ENCODE measurements around the gene LCE1A.

The LCE1A gene, protein sequence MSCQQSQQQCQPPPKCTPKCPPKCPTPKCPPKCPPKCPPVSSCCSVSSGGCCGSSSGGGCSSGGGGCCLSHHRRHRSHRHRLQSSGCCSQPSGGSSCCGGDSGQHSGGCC

DNA sequence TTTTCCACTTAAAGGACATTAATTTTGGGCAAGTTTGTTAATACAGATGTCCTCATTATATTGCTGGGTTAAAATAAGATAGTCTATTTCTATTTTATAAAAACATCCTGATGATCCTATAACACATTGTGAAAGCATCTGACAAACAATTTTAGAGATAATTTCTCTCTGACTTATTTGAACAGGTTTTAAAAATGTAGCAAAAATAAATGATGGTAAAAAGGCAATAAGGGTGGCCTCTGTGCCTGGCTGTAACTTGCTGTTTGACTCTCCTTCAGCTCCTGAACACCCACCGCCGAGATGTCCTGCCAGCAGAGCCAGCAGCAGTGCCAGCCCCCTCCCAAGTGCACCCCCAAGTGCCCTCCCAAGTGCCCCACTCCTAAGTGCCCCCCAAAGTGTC is at the start of gene LCE1A:
LCE1A (plus strand) TSS at position 301 of the 400 bp plus-strand sequence; CDS start at position 301, 0 bp downstream.
- DNase-seq = no peak

DNA sequence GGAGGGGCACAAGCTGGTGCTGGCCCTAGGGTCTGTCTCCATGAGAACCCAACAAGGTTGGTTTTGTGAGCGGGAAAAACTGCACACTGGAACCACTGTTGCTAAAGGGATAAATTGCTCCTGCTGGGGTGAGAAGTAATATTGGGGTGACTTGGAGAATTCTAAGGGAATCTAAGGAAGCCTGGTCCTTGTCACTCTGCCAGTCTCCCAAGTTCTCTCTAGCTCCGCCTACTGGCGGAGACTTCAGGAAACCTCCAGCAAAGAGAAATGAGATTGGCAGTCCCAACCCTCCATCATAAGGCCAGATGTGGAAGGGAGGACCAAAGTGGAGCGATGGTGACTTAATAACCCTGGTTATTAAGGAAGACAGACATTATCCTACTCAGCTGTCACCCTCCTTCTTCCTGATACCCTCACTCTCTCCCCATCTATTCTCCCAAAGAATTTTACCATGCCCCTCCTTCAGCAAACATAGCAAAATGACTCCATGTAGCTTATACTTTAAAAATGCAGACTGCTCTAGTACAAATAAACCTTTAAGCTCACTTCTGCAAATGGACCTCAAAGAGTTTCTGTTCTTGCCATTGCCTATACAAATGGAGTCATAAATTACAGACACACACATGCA is 49.6 kb upstream of the LCE1A start:
- DNase-seq = no peak

DNA sequence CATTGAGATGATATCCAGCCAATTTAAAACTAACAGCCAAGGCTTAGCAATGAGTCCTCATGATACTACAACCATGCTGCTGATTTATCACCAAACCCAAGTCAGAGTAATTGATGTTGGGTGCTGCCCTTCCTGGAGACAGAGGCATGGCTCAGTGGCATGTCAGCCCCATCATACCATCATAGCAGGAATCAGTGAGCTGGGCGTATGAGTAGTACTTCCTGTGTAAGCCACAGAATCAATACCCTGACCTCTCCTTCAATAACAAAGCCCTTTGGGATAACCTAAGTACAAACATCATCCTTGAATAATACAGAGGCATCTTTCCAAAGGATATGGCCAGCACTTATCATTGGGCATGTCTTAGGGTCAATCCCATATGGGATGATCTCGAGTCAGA is 44.2 kb upstream of the LCE1A start:
- DNase-seq = no peak

DNA sequence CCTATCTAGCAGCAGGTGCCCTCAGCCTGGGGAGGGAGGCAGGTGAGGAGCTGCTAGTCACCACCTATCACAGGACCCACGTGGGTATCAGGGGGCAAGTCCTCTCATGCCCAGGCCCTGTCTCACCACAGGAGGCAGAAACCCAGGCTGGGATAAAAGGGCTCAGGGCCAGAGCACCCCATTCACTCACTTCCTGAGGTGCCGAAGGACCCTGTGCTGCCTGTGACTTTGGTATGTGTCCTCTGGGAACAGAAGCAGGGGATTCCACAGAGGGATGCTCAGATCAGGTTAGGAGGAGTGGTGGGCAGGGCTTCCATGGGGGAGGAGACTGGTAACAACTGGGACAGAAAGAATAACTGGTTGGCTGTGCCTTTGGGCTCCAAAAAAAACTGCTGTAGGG is 41.2 kb upstream of the LCE1A start, which contains the start of gene LCE1E:
LCE1E (plus strand) TSS at position 181 of the 400 bp plus-strand sequence. CDS start 1,043 bp downstream, outside the sequence.
- DNase-seq = no peak

DNA sequence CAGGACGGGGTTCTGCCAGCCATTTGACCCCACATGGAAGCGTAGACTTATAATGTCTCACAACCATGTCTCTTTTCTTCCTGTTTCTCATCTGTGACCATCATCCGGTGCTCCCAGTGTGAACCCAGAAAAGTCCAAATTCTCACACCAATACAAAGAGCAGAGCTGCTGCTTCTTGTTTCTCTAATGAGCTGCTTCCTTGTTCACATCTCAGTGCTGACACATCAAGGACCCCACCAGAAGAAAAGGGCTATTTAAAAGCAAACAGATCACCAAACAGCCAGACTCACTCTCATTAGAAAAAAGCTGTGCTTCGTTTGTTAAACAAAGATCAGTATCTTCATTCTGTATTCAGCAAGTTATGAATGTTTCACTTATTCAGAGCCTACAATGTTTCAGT is 31.6 kb upstream of the LCE1A start:
- no peak for DNase-seq

DNA sequence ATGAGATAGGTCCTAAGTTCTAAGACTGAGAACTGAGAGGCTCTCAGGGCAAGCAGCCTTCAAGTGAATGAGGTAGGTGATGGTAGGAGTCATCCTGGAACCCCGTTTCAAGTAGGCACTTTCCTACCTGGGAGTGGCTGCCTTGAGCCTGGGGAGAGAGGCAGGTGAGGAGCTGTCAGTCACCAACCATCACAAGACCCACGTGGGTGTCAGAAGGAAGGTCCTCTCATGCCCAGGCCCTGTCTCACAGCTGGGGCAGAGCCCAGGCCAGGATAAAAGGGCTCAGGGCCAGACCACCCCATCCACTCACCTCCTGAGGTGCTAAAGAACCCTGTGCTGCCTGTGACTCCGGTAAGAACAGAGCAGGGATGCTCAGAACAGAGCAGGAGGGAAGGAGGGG is 30.9 kb upstream of the LCE1A start, which contains the start of gene LCE1D:
LCE1D (plus strand) TSS at position 301 of the 400 bp plus-strand sequence. CDS start 1,074 bp downstream, outside the sequence.
- DNase-seq = no peak

DNA sequence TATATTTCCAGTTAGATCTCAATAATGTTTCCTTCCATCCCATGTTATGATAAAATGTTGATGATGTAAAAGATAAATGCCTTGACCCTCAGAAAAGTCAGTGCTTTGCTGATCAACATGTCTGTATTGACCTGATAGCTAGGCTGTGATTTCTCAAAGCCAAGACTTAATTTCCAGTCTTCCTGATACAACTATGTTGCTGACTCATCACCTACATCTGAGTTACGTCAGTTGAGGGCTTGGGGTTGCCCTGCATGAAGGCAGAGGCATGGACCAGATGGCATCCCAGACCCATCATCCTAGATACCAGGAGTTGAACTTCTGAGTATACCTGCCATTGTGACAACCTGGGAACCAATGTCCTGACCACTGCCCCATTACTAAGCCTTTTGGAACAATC is 25.9 kb upstream of the LCE1A start:
- DNase-seq = no peak

DNA sequence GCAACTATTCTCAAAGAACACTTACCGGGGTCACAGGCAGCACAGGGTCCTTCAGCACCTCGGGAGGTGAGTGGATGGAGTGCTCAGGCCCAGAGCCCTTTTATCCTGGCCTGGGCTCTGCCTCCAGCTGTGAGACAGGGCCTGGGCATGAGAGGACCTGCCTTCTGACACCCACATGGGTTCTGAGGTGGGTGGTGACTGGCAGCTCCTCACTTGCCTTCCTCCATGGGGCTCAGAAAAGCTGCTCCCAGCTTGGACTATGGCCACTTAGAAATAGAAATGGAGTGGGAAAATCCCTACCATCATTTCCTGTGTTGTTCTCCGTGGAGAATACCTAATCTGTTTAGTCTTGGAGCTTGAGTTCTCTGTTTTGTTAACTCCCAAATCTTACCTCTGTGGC is 20.7 kb upstream of the LCE1A start, which contains the start of gene LCE1C:
LCE1C (minus strand) TSS at position 76 of the 400 bp plus-strand sequence. CDS start 1,173 bp downstream, outside the sequence.
- DNase-seq = no peak

DNA sequence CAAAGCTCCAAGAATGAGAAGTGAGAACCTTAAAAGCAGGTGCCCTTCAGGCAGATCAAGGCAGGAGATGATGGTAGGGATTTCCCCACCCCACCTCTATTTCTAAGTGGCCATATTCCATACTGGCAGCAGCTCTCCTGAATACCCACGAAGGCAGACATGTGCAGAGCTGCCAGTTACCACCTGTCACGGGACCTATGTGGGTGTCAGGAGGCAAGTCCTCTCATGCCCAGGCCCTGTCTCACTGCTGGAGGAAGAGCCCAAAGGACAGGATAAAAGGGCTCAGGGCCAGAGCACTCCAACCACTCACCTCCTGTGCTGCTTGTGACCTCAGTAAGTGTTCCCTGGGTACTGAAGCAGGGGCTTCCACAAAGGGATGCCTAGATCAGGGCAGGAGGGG is 16.2 kb upstream of the LCE1A start:
- DNase-seq = no peak

DNA sequence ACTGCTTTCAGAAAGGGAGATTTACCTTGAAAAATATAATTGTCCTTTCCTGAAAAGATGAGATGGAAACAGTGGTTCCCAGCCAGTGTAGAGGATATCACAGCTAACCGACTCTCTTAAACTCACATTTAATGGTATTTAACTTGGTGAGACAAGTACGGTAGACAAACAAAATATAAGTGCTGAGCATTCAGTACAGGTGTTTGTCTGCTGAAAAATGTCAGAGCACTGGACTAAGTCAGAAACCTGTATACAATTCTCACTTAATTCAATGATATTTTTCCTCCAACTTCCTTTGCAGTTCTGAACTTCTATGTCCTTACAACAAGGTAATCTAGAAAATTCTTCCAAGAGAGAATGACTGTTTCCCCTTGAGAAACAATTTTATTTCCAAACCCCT is 15.6 kb upstream of the LCE1A start, which contains the start of gene LCE1B:
LCE1B (plus strand) TSS at position 301 of the 400 bp plus-strand sequence. CDS start 476 bp downstream, outside the sequence.
- DNase-seq = no peak

DNA sequence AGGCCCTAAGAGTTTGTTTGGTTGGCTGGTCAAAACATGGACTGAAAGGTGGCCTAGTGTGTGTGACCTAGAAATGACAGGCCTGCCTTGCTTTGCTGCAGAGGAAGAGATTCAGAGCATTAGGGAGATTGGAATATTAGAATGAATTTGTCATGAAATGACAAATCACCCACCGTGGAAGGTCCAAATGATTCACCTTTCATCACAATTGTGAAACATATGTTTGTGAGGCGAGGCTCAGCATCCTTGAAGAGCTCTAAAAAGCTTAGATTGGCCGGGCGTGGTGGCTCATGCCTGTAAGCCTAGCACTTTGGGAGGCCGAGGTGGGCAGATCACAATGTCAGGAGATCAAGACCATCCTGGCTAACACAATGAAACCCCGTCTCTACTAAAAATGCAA is 10.0 kb upstream of the LCE1A start:
- DNase-seq = no peak

DNA sequence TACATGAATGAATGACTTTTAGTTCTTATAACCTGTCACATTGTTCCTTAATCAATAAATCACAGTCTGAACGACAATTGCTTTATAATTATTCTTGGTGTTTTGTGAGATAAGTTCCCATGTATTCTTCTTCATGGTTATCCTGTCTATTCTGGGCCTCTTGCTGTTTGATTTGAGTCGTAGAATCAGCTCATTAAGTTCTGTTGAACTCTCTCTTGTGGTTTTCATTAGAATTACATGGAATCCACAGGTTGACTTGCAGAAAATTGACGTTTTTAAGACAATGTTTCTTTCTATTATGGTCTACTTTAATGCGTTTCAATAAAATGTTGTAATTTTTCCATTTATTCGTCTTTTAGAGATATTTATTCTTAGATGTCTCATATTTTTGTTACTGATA is 4.0 kb upstream of the LCE1A start:
- no peak for DNase-seq

DNA sequence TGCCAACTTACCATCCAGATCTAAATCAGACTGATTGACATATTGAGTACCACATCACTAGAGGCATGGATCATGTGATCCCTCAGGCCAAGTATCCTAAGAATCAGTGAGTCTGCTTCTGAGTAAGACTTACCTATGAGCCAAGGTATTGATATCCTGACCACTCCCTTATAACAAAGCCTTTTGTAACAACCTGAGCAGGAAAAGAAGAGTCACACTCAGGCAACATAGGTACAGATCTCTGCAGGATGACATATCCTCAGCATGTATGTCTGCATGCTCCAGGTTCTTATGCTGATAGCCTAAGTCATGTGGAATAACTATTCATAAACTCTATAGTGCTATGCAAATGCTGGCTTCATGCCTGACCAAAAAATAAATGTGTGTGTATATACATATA is 2.3 kb upstream of the LCE1A start:
- DNase-seq = no peak

DNA sequence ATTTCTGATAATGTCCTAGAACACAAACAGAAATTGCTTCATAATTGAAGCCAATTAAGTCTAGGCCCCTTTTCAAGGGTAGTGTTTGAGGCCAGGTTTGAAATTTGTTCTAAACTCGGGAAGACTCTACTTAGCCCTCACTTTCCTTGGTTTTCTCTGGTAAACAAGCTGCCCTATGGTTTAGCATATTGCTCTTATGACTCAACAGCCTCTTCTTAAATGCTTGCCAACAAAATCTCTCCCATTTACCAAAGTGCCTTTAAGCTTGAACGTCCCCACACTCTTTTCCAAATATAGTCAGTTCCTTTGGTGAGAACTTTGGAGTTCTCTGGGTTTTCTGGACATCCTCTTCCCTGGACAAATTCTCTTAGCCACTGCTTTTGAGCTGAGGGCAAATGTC is 9.6 kb downstream of the LCE1A start:
- DNase-seq = no peak

DNA sequence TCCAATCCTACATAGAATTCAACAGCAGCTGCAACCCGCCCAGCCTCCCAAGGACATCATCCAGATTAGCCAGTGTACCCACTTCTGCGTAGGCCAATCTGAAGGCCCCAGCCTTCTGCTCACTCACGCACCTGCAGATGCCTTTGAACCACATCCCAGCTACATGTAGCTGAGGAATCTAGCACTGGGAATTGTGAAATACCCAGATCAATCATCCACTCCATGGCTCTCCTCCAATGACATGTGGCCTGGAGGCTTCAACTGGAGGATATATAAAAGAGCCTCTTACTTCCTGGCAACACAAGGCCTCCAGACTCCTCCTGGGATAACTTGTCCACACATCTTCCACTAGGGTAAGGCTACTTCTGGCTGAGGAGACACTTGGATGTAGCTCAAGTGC is 15.3 kb downstream of the LCE1A start, which contains the start of gene LCE6A:
LCE6A (plus strand) TSS at position 301 of the 400 bp plus-strand sequence. CDS start 665 bp downstream, outside the sequence.
- no peak for DNase-seq

DNA sequence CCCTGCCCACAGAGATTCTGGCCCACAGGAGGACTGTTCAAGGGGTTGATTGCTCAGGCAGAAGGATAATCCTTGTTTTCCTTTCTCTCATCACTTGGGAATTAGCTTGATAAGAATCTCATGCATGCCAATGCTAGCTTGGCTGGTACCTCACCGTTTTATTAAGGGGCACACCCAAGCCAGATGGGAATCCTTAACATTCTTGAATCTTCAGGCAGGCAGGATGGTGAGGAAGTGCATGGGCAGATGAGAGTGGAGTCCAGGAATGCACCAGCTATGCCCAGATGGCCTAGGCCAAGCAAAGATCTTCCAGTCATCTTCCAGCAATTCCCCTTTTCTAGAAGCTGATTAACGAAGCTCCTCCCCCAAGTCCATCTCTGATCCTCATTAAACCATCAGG is 28.4 kb downstream of the LCE1A start:
- DNase-seq = no peak

DNA sequence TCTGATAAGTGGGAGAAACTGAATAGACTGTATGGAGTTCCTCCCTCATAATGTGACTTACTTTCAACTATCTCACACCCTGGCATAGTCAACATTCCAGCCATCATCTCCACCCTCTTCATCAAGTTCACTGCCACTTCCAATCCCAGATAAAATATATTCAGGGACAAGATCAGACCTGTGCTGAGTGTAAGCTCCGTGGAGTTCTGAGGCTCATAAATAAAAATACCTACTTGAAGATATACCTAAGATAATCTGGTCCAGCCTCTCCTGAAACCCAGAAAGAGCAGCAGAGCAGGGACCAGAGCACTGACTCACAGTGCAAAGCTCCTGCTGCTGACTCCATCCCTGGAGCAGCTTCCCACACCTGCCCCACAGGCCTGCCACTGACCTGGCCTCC is 30.8 kb downstream of the LCE1A start:
- no peak for DNase-seq

DNA sequence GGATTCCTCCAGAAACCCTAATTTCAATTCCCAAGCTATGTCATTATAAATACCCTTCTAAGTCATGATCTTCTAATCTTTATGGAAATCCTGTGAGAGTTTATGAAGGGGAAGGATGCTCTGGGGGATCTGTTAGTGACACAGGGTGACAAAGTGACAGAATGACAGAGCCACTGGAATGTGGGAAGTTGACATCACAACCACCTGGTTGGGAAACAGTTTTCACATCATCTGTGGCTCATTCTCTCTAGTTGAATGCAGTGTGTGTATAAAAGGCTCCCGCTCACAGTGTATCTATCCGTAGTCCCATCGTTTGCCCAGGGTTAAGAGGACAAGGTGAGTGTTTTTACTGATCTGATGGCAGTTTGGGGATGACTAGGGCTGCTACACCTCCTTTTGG is 32.4 kb downstream of the LCE1A start, which contains the start of gene LCE7A:
LCE7A (plus strand) TSS at position 301 of the 400 bp plus-strand sequence. CDS start 702 bp downstream, outside the sequence.
- no peak for DNase-seq

DNA sequence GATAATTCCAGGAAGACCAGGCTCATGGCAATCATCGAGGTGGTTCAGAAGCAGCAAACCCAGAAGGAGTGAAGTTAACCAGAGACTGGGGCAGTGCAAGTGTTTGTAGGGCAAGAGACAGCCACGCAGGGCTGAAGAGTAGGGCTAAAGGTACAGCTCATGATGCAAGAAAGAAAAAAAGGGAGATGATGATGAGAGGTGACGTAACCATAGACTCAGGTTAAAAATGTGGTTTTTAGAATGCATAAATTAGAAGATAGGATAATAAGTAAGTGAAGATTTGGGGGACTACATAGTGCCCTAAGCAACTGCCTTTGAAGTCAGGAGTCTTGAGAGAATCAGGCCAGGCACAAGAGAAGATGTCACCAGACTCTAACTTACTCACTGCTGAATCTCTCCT is 32.9 kb downstream of the LCE1A start:
- DNase-seq = no peak

DNA sequence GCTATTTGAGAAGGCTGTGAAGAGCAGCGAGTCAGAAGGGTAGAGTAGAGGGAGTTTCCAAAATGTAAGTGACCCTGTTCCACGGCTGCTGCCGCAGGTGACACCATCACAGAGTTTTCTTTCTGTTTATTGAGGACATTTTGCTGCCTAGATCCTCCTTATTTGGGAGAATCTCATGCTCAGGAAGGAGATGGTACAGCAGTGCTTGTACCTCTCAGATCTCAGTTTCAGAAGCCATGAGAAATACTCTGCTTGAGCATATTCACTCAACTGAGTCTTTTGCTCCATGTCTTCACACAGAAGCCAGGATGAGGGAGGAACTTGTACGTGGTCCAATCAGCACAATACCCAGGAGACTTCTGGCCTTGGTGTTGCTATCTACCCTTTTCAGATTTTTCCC is 34.1 kb downstream of the LCE1A start:
- no peak for DNase-seq

DNA sequence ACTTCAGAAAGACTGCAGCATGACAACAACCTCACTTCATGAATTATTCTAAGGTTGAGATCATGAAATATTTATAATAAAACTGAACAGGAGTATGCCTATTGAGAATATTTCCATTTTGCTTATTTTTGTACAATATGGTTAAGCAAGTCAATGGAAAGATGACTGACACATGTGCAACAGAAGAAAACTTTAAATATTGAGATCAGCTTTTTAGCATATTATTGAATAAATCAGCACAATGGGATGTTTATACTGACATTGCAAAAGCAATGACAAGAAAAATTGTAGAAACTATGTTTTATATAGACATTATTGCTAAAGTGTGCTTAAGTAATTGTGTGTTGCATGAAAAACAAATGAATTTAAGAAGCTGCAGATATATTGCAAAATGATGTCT is 37.2 kb downstream of the LCE1A start:
- no peak for DNase-seq

DNA sequence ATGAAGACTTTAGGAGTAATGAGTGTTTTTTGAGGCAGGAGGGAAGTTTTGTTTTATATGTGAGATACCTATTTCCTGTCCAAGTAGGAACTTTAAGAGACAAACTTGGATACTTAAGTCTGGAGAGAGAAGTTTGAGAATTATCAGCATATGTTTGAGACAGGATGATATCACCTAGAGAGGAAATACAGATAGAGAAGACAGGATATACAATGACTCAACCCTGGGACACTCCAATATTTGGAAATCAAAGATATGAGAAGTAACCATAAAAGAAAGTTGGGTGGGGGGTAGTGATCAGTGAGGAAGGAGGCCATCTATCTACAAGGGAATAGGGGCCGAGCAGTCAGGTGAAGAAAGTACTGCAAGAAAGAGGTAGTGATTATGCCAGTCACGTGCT is 39.0 kb downstream of the LCE1A start:
- DNase-seq = no peak

DNA sequence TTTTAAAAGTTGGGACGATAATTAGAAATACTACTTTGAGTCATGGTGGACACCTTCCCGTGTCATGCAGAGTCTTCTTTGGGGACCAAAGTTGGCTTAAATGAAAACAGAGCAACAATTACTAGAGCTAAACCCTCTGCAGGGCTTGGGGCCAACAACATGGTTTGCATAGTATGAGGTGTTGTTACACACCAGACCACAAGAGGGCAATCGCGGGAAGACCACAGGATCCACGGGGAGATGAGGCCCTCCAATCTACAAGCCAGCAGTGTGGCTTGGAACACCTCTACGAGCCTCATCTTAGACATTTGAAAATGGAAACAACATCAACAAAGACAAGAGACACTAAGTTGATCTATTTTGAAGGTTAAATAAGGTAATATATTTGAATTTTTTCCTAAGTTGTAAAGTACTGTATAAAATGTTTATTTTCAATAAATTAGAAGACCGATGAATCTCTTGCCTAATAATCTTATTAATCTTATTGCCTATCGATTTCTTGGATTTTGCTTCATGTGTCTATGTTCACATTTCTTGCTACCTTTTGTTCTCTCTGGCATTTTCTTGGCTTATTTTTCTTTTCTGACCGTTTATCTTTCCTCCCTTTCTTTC is 42.6 kb downstream of the LCE1A start:
- DNase-seq = peak; percentile 11

Data from NCI-H446 treated with DMSO at 0.1 percent for 48 hours (cell line).